GM23338 (cell line): ENCODE results near the gene FRK. TPM values are rescaled to one million over a fixed set of nuclear protein-coding genes. Genes with fewer than 3 reads are reported as not detected.
A peak's percentile ranks its signal among the peaks of the same experiment; 100 is the strongest.

ENCODE experiments used
- ATAC-seq: fragments of 200-7000 bp; cut with Tn5 transposase; 3 replicates; pipeline ENCODE4 v1.9.1; 2020
- DNase-seq: peaks from one replicate; pipeline ENCODE4 v3.0.0-alpha.2; 2015; ENCODE audit warnings: low spot score
- H2AFZ ChIP-seq: fragments of 200-600 bp; sonication (generic); 2 replicates; pipeline ENCODE4 v1.8.0; 2016; ENCODE audit warnings: antibody characterized with exemption, mild to moderate bottlenecking, moderate library complexity
- H3F3A ChIP-seq: fragments of 200-600 bp; sonication (generic); replicated peaks from 2 replicates; pipeline ENCODE4 v1.8.0; 2017; ENCODE audit warnings: antibody characterized with exemption, mixed run types, low read depth
- H3K27ac ChIP-seq: fragments of 200-600 bp; sonication (generic); 2 replicates; pipeline ENCODE4 v1.6.1; 2016; ENCODE audit warnings: low read depth
- H3K27me3 ChIP-seq: fragments of 200-600 bp; sonication (generic); 2 replicates; pipeline ENCODE4 v1.8.0; 2016; ENCODE audit warnings: mild to moderate bottlenecking, mixed run types, moderate library complexity; ENCODE audit not compliant: insufficient read depth
- H3K36me3 ChIP-seq: fragments of 200-600 bp; sonication (generic); 2 replicates; pipeline ENCODE4 v1.8.0; 2016; ENCODE audit warnings: mild to moderate bottlenecking; ENCODE audit not compliant: insufficient read depth
- H3K4me1 ChIP-seq: fragments of 200-600 bp; sonication (generic); 2 replicates; pipeline ENCODE4 v1.8.0; 2016; ENCODE audit warnings: mild to moderate bottlenecking, moderate library complexity; ENCODE audit not compliant: insufficient read depth
- H3K4me2 ChIP-seq: fragments of 200-600 bp; sonication (generic); 2 replicates; pipeline ENCODE4 v1.7.1; 2017; ENCODE audit warnings: mixed run types
- H3K4me3 ChIP-seq: fragments of 200-600 bp; sonication (generic); 2 replicates; pipeline ENCODE4 v1.6.1; 2016; ENCODE audit warnings: mixed run types
- H3K79me2 ChIP-seq: fragments of 200-600 bp; sonication (generic); replicated peaks from 2 replicates; pipeline ENCODE4 v1.8.0; 2017; ENCODE audit warnings: mild to moderate bottlenecking; ENCODE audit not compliant: insufficient read depth
- H3K9me2 ChIP-seq: fragments of 200-600 bp; sonication (generic); 2 replicates; pipeline ENCODE4 v1.8.0; 2017; ENCODE audit not compliant: insufficient read depth
- H4K20me1 ChIP-seq: fragments of 200-600 bp; sonication (generic); replicated peaks from 2 replicates; pipeline ENCODE4 v1.8.0; 2017; ENCODE audit warnings: mild to moderate bottlenecking; ENCODE audit not compliant: insufficient read depth
- H3K27ac Mint-ChIP-seq: 2 replicates; pipeline ENCODE4 v1.8.0; 2020; ENCODE audit warnings: inconsistent platforms, mild to moderate bottlenecking, moderate library complexity, mixed read lengths
- H3K27me3 Mint-ChIP-seq: 3 replicates; pipeline ENCODE4 v1.8.0; 2022; ENCODE audit warnings: low read depth, mild to moderate bottlenecking, moderate library complexity, mixed read lengths, inconsistent platforms; ENCODE audit not compliant: insufficient read depth, poor library complexity
- H3K36me3 Mint-ChIP-seq: 3 replicates; pipeline ENCODE4 v1.8.0; 2021; ENCODE audit warnings: low read depth, mild to moderate bottlenecking, inconsistent platforms, moderate library complexity, mixed read lengths
- H3K4me1 Mint-ChIP-seq: 3 replicates; pipeline ENCODE4 v1.8.0; 2020; ENCODE audit warnings: mild to moderate bottlenecking, inconsistent platforms, mixed read lengths
- H3K4me3 Mint-ChIP-seq: 3 replicates; pipeline ENCODE4 v1.8.0; 2021; ENCODE audit warnings: moderate library complexity, mild to moderate bottlenecking, inconsistent platforms, mixed read lengths
- H3K9me3 Mint-ChIP-seq: 3 replicates; pipeline ENCODE4 v1.8.0; 2020; ENCODE audit warnings: moderate library complexity, mild to moderate bottlenecking, inconsistent platforms, mixed read lengths
- CREB1 ChIP-seq: fragments of 250-450 bp; sonication (Bioruptor Pico); IDR thresholded peaks from 2 replicates; pipeline ENCODE4 v1.5.0; 2020; ENCODE audit warnings: low read depth, mild to moderate bottlenecking, moderate library complexity
- EZH2 ChIP-seq: fragments of 200-600 bp; sonication (generic); IDR thresholded peaks from one replicate; pipeline ENCODE4 v1.8.0; 2017; ENCODE audit warnings: antibody characterized with exemption, mild to moderate bottlenecking, low read depth; ENCODE audit not compliant: unreplicated experiment
- EZH2phosphoT487 ChIP-seq: fragments of 200-600 bp; sonication (generic); IDR thresholded peaks from one replicate; pipeline ENCODE4 v1.8.1; 2018; ENCODE audit warnings: antibody characterized with exemption; ENCODE audit not compliant: unreplicated experiment
- JUNB ChIP-seq: IDR thresholded peaks from one replicate; pipeline ENCODE4 v1.6.1; 2016; ENCODE audit warnings: antibody characterized with exemption; ENCODE audit not compliant: unreplicated experiment
- POLR2AphosphoS5 ChIP-seq: IDR thresholded peaks from 2 replicates; pipeline ENCODE4 v1.6.1; 2016; ENCODE audit warnings: antibody characterized with exemption, low read depth
- STAT1 ChIP-seq: IDR thresholded peaks from one replicate; pipeline ENCODE4 v1.6.1; 2016; ENCODE audit warnings: antibody characterized with exemption; ENCODE audit not compliant: unreplicated experiment
- ZNF114 ChIP-seq: fragments of 250-450 bp; sonication (Bioruptor Pico); IDR thresholded peaks from 2 replicates; pipeline ENCODE4 v1.5.0; 2020; ENCODE audit warnings: mild to moderate bottlenecking, moderate library complexity
- ZNF331 ChIP-seq: fragments of 250-450 bp; sonication (Bioruptor Pico); IDR thresholded peaks from 2 replicates; pipeline ENCODE4 v1.5.0; 2020; ENCODE audit warnings: low read depth, mild to moderate bottlenecking, moderate library complexity
- polyA plus RNA-seq: library from polyadenylated mRNA; unstranded; fragments of >200 nt; fragmentation: Nextera tagmentation; extraction: Ambion mirVana; gene quantifications from 2 replicates; pipeline ENCODE4 v1.2.1, GENCODE V29; 2016
- total RNA-seq: library from RNA; depleted of rRNA; stranded (reverse); fragments of >200 nt; shearing (Covaris generic); gene quantifications from 2 replicates; pipeline ENCODE4 v1.2.3, GENCODE V29; 2014
- TF ChIP-seq, protein P1 (sequence below): IDR thresholded peaks from one replicate; pipeline ENCODE4 v1.6.1; 2018; ENCODE audit warnings: antibody characterized with exemption; ENCODE audit not compliant: unreplicated experiment
- TF ChIP-seq, protein P2 (sequence below): IDR thresholded peaks from 2 replicates; pipeline ENCODE4 v1.6.1; 2016; ENCODE audit warnings: antibody characterized with exemption

FRK gene
- total and polyA plus RNA-seq, 2 experiments from 2014 or later, result 0.06 to 0.24 TPM

DNA sequence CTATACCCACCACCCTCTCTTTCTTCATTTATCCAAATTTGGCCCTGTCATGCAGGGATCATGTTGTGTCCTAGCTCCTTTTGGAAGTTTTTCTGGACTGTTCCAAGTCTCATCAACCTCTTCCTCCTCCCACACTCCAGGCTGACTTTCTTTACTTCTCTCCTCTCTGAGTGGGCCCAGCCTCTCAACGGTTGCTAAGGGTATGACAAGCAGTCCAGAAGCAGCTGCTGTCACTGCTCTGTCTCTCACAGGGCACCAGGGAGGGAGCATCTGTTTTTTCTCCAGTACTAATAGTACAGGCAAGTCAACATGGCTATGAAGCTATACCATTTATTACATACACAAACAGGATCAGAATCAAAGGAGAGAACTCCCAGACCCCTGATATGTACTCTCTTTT, 48.1 kb upstream of the FRK start (continued):
- TF ChIP-seq, protein P1, sequence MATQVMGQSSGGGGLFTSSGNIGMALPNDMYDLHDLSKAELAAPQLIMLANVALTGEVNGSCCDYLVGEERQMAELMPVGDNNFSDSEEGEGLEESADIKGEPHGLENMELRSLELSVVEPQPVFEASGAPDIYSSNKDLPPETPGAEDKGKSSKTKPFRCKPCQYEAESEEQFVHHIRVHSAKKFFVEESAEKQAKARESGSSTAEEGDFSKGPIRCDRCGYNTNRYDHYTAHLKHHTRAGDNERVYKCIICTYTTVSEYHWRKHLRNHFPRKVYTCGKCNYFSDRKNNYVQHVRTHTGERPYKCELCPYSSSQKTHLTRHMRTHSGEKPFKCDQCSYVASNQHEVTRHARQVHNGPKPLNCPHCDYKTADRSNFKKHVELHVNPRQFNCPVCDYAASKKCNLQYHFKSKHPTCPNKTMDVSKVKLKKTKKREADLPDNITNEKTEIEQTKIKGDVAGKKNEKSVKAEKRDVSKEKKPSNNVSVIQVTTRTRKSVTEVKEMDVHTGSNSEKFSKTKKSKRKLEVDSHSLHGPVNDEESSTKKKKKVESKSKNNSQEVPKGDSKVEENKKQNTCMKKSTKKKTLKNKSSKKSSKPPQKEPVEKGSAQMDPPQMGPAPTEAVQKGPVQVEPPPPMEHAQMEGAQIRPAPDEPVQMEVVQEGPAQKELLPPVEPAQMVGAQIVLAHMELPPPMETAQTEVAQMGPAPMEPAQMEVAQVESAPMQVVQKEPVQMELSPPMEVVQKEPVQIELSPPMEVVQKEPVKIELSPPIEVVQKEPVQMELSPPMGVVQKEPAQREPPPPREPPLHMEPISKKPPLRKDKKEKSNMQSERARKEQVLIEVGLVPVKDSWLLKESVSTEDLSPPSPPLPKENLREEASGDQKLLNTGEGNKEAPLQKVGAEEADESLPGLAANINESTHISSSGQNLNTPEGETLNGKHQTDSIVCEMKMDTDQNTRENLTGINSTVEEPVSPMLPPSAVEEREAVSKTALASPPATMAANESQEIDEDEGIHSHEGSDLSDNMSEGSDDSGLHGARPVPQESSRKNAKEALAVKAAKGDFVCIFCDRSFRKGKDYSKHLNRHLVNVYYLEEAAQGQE, result no peak
- no peak for TF ChIP-seq EZH2
- TF ChIP-seq, protein P2, sequence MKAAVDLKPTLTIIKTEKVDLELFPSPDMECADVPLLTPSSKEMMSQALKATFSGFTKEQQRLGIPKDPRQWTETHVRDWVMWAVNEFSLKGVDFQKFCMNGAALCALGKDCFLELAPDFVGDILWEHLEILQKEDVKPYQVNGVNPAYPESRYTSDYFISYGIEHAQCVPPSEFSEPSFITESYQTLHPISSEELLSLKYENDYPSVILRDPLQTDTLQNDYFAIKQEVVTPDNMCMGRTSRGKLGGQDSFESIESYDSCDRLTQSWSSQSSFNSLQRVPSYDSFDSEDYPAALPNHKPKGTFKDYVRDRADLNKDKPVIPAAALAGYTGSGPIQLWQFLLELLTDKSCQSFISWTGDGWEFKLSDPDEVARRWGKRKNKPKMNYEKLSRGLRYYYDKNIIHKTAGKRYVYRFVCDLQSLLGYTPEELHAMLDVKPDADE, result no peak
- no peak for TF ChIP-seq ZNF114

DNA sequence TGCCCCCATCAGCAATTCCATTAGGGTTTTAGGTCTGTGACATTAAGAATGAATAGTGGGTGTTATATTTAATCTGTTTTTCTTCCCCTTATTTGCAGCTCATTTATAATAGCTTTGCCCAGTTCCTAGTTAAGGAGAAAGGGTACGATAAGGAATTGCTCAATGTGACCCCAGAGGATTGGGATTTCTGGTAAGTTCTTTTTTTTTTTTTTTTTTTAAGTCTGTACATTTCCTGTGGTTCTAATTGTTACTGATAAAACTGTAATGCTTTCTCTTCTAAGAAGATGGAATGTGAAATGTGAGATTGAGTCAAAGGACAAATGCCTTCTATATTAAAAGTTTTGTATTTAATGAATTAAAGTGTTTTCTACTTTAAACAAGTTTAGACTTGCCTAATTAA, 45.5 kb upstream of the FRK start:
- Histone ChIP-seq H3F3A (no peaks in the 10 kb centered on the region; the same call in 1 of the 2 replicates), H3K4me1 (peaks cover 42% of the 10 kb centered on the region), H3K27me3 (no peaks in the 10 kb centered on the region), H3K27ac (peak overlapping the region; percentile 82), H2AFZ (no peak overlapping the region), H3K4me2 (peak overlapping the region; percentile 14), H3K79me2 (peaks cover 34% of the 10 kb centered on the region), H4K20me1 (no peaks in the 10 kb centered on the region), H3K36me3 (peaks cover 12% of the 10 kb centered on the region; the same call in 1 of the 2 replicates), H3K9me2 (no peaks in the 10 kb centered on the region), H3K4me3 (no peak overlapping the region)
- DNase-seq (no peak), ATAC-seq (no peak)
- no peaks in the 10 kb centered on the region for H3K9me3 Mint-ChIP-seq
- H3K27ac Mint-ChIP-seq, result peak overlapping the region; percentile 58
- peaks cover 30% of the 10 kb centered on the region for H3K36me3 Mint-ChIP-seq
- peak overlapping the region; percentile 7; the same call in 1 of the 3 replicates for H3K4me3 Mint-ChIP-seq
- peaks cover 74% of the 10 kb centered on the region for H3K4me1 Mint-ChIP-seq
- H3K27me3 Mint-ChIP-seq, result peaks cover 5% of the 10 kb centered on the region
- TF ChIP-seq JUNB (no peak), CREB1 (CRISPR knock-in tag) (no peak), EZH2 (no peak), POLR2AphosphoS5 (no peak), STAT1 (no peak), ZNF331 (CRISPR knock-in tag) (no peak), EZH2phosphoT487 (no peak)
- TF ChIP-seq, protein P1, result no peak
- TF ChIP-seq, protein P2, result no peak
